Lower leg skin (tissue), 3 donors: ENCODE results near the gene EPHA6.

Experiments used
- POLR2A ChIP-seq, 2 donors: fragments of 450-650 bp; IDR thresholded peaks; one replicate each; pipeline ENCODE4 v1.6.1; 2016 to 2017; ENCODE audit warnings: antibody characterized with exemption in 2 of 2, mild to moderate bottlenecking in 1 of 2, moderate library complexity in 1 of 2
- TF ChIP-seq, protein P1 (sequence below), 3 donors: fragments of 450-650 bp; IDR thresholded peaks; one replicate each; pipeline ENCODE4 v1.5.1; 2016; ENCODE audit warnings: antibody characterized with exemption in 3 of 3, mild to moderate bottlenecking in 3 of 3, moderate library complexity in 2 of 3

DNA sequence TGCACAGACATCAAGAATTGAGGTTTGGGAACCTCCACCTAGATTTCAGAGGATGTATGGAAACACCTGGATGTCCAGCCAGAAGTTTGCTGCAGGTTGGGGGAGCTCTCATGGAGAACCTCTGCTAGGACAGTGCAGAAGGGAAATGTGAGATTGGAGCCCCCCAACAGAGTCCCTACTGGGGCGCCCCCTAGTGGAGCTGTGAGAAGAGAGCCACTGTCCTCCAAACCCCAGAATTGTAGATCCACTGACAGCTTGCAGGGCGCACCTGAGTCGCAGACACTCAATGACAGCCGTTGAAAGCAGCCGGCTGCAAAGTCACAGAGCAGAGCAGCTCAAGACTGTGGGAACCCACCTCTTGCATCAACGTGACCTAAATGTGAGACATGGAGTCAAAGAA is 34.6 kb upstream of the EPHA6 start:
- TF ChIP-seq, protein P1, sequence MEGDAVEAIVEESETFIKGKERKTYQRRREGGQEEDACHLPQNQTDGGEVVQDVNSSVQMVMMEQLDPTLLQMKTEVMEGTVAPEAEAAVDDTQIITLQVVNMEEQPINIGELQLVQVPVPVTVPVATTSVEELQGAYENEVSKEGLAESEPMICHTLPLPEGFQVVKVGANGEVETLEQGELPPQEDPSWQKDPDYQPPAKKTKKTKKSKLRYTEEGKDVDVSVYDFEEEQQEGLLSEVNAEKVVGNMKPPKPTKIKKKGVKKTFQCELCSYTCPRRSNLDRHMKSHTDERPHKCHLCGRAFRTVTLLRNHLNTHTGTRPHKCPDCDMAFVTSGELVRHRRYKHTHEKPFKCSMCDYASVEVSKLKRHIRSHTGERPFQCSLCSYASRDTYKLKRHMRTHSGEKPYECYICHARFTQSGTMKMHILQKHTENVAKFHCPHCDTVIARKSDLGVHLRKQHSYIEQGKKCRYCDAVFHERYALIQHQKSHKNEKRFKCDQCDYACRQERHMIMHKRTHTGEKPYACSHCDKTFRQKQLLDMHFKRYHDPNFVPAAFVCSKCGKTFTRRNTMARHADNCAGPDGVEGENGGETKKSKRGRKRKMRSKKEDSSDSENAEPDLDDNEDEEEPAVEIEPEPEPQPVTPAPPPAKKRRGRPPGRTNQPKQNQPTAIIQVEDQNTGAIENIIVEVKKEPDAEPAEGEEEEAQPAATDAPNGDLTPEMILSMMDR (IDR thresholded peaks at IDR 0.05) = no peak
- no peak for TF ChIP-seq POLR2A (IDR thresholded peaks at IDR 0.05)
